IMR-90 (cell line): Measurements from ENCODE around the gene ID3. TPM values are rescaled to one million over a fixed set of nuclear protein-coding genes. Genes with fewer than 3 reads are reported as not detected.

Experiments
- ATAC-seq: fragments of 200-7000 bp; cut with Tn5 transposase; 2 replicates; pipeline ENCODE4 v1.9.1; 2020; ENCODE audit warnings: low read depth, mild to moderate bottlenecking, moderate library complexity
- BruUV-seq: library from RNA; stranded (reverse); fragments of 400-500 nt; replicated peaks from 2 replicates; lab custom pipeline; 2021; lab: Mats Ljungman, UMichigan
- CTCF ChIA-PET: fragments of 300-600 bp; formaldehyde crosslinking; extraction: SDS; loops from one replicate; lab custom pipeline; 2021; ENCODE audit warnings: antibody characterized with exemption; lab: Yijun Ruan, JAX
- POLR2A ChIA-PET: fragments of 300-600 bp; sonication (Branson Sonifier 250); formaldehyde crosslinking; loops from one replicate; lab custom pipeline; 2022; ENCODE audit warnings: antibody characterized with exemption; ENCODE audit not compliant: unreplicated experiment; lab: Charles Lee
- DNase-seq: peaks from one replicate; pipeline ENCODE4 v3.0.0; 2013
- H2AFZ ChIP-seq: replicated peaks from 2 replicates; pipeline ENCODE3; 2013; ENCODE audit warnings: low read length, mild to moderate bottlenecking; ENCODE audit not compliant: poor library complexity
- H2AK5ac ChIP-seq: 2 replicates; pipeline ENCODE4 v1.6.1; 2013; ENCODE audit warnings: low read depth, low read length, inconsistent platforms
- H2AK9ac ChIP-seq: replicated peaks from 2 replicates; pipeline ENCODE3; 2013; ENCODE audit warnings: mild to moderate bottlenecking, low read depth, low read length, moderate library complexity; ENCODE audit not compliant: poor library complexity
- H2BK120ac ChIP-seq: 2 replicates; pipeline ENCODE4 v1.6.1; 2013; ENCODE audit warnings: low read depth, low read length, inconsistent platforms
- H2BK15ac ChIP-seq: 3 replicates; pipeline ENCODE4 v1.6.1; 2013; ENCODE audit warnings: low read depth, low read length, inconsistent platforms
- H2BK20ac ChIP-seq: 2 replicates; pipeline ENCODE4 v1.6.1; 2013; ENCODE audit warnings: low read depth, mild to moderate bottlenecking, inconsistent platforms, low read length, moderate library complexity
- H2BK5ac ChIP-seq: 2 replicates; pipeline ENCODE4 v1.6.1; 2013; ENCODE audit warnings: mild to moderate bottlenecking, low read depth, low read length, inconsistent platforms; ENCODE audit not compliant: poor library complexity, severe bottlenecking
- H3K14ac ChIP-seq: replicated peaks from 2 replicates; pipeline ENCODE4 v1.6.1; 2013; ENCODE audit warnings: low read depth, low read length, inconsistent platforms
- H3K18ac ChIP-seq: 2 replicates; pipeline ENCODE4 v1.6.1; 2013; ENCODE audit warnings: low read depth, low read length, control low read depth
- H3K23ac ChIP-seq: 2 replicates; pipeline ENCODE4 v1.6.1; 2013; ENCODE audit warnings: low read depth, low read length, inconsistent platforms
- H3K27ac ChIP-seq: 2 replicates; pipeline ENCODE4 v1.5.1; 2013; ENCODE audit warnings: mild to moderate bottlenecking, control low read depth, low read length; ENCODE audit not compliant: insufficient read depth
- H3K27me3 ChIP-seq: 2 replicates; pipeline ENCODE4 v1.6.1; 2013; ENCODE audit warnings: low read length; ENCODE audit not compliant: control insufficient read depth, insufficient read depth
- H3K36me3 ChIP-seq: 2 replicates; pipeline ENCODE4 v1.6.1; 2013; ENCODE audit warnings: low read length, mixed read lengths; ENCODE audit not compliant: control insufficient read depth, insufficient read depth
- H3K4ac ChIP-seq: 2 replicates; pipeline ENCODE4 v1.6.1; 2013; ENCODE audit warnings: low read depth, low read length, inconsistent platforms
- H3K4me1 ChIP-seq: 2 replicates; pipeline ENCODE4 v1.6.1; 2013; ENCODE audit warnings: low read length, mixed read lengths; ENCODE audit not compliant: control insufficient read depth, insufficient read depth
- H3K4me2 ChIP-seq: 2 replicates; pipeline ENCODE4 v1.6.1; 2013; ENCODE audit warnings: low read depth, mild to moderate bottlenecking, control low read depth, low read length, moderate library complexity
- H3K4me3 ChIP-seq: 2 replicates; pipeline ENCODE4 v1.5.1; 2013; ENCODE audit warnings: low read depth, mild to moderate bottlenecking, control low read depth, low read length, moderate library complexity; ENCODE audit not compliant: insufficient read depth
- H3K56ac ChIP-seq: 2 replicates; pipeline ENCODE4 v1.6.1; 2013; ENCODE audit warnings: low read length, inconsistent platforms; ENCODE audit not compliant: insufficient read depth; ENCODE audit errors: extremely low read depth
- H3K79me1 ChIP-seq, 2 experiments: 2 replicates each; pipeline ENCODE4 v1.6.1; 2013; ENCODE audit warnings: low read length in 2 of 2, inconsistent platforms in 1 of 2, low read depth in 1 of 2
- H3K9ac ChIP-seq: 2 replicates; pipeline ENCODE4 v1.6.1; 2013; ENCODE audit warnings: low read depth, low read length, control low read depth
- H3K9me1 ChIP-seq: 2 replicates; pipeline ENCODE4 v1.6.1; 2013; ENCODE audit warnings: low read length, inconsistent platforms; ENCODE audit not compliant: insufficient read depth
- H3K9me3 ChIP-seq: 2 replicates; pipeline ENCODE4 v1.6.1; 2013; ENCODE audit warnings: low read length; ENCODE audit not compliant: control insufficient read depth, insufficient read depth
- H4K20me1 ChIP-seq: 2 replicates; pipeline ENCODE4 v1.6.1; 2013; ENCODE audit warnings: low read length, inconsistent platforms; ENCODE audit not compliant: insufficient read depth
- H4K5ac ChIP-seq: 2 replicates; pipeline ENCODE4 v1.6.1; 2013; ENCODE audit warnings: mild to moderate bottlenecking, low read depth, low read length, control low read depth
- H4K8ac ChIP-seq, 2 experiments: 2 replicates each; pipeline ENCODE4 v1.6.1; 2013; ENCODE audit warnings: low read depth in 2 of 2, low read length in 2 of 2, control low read depth in 1 of 2, inconsistent platforms in 1 of 2
- H4K91ac ChIP-seq: 2 replicates; pipeline ENCODE4 v1.6.1; 2013; ENCODE audit warnings: low read depth, low read length, inconsistent platforms; ENCODE audit not compliant: insufficient read depth
- BHLHE40 ChIP-seq: fragments of 150-350 bp; IDR thresholded peaks from 2 replicates; pipeline ENCODE4 v1.6.1; 2016; ENCODE audit warnings: mild to moderate bottlenecking, low read depth, low read length
- CEBPB ChIP-seq: IDR thresholded peaks from 2 replicates; pipeline ENCODE4 v1.6.1; 2012; ENCODE audit warnings: low read depth, low read length, improper control_type of control experiment
- CHD1 ChIP-seq: IDR thresholded peaks from 2 replicates; pipeline ENCODE4 v1.6.1; 2012; ENCODE audit warnings: low read depth, low read length, improper control_type of control experiment
- FOS ChIP-seq: fragments of 150-350 bp; IDR thresholded peaks from 2 replicates; pipeline ENCODE4 v1.6.1; 2016; ENCODE audit warnings: low read depth, low read length
- MAZ ChIP-seq: IDR thresholded peaks from 2 replicates; pipeline ENCODE4 v1.6.1; 2012; ENCODE audit warnings: low read depth, mild to moderate bottlenecking, low read length, improper control_type of control experiment, moderate library complexity, borderline replicate concordance
- MXI1 ChIP-seq: IDR thresholded peaks from 2 replicates; pipeline ENCODE4 v1.6.1; 2012; ENCODE audit warnings: low read depth, mild to moderate bottlenecking, low read length, moderate library complexity, borderline replicate concordance
- NFE2L2 ChIP-seq: fragments of 150-350 bp; IDR thresholded peaks from 2 replicates; pipeline ENCODE4 v1.6.1; 2016; ENCODE audit warnings: low read depth, mild to moderate bottlenecking, low read length
- POLR2A ChIP-seq: IDR thresholded peaks from 2 replicates; pipeline ENCODE4 v1.6.1; 2012; ENCODE audit warnings: mild to moderate bottlenecking, low read depth, low read length
- RAD21 ChIP-seq: IDR thresholded peaks from 2 replicates; pipeline ENCODE4 v1.6.1; 2012; ENCODE audit warnings: low read length, improper control_type of control experiment
- RCOR1 ChIP-seq: IDR thresholded peaks from 2 replicates; pipeline ENCODE4 v1.6.1; 2012; ENCODE audit warnings: mild to moderate bottlenecking, low read length, improper control_type of control experiment; ENCODE audit not compliant: insufficient replicate concordance
- RFX5 ChIP-seq: IDR thresholded peaks from 2 replicates; pipeline ENCODE4 v1.8.0; 2012; ENCODE audit warnings: low read depth, mild to moderate bottlenecking, low read length, moderate library complexity
- SMC3 ChIP-seq: fragments of 150-350 bp; IDR thresholded peaks from 2 replicates; pipeline ENCODE4 v1.6.1; 2016; ENCODE audit warnings: low read depth, mild to moderate bottlenecking, antibody characterized with exemption, low read length, moderate library complexity
- WGBS, 2 experiments: methylation state at CpG; one replicate each; pipeline versions ENCODE4 v1.1.5 to v1.1.7; 2013; ENCODE audit warnings: missing lambda C conversion rate in 2 of 2; ENCODE audit not compliant: insufficient read length in 1 of 2; ENCODE audit errors: extremely low coverage in 2 of 2; 5-methylcytosine and 5-hydroxymethylcytosine counted together
- dilution Hi-C: fragments of 300-500 bp; cut with HindIII; formaldehyde crosslinking; loops from one replicate; pipeline ENCODE4 v1.14.3; 2018; ENCODE audit warnings: low sequenced_read_pairs; ENCODE audit not compliant: unreplicated experiment
- in situ Hi-C: fragments of 300-500 bp; cut with MboI; formaldehyde crosslinking; loops from 3 replicates; pipeline ENCODE4 v1.14.3; 2019; ENCODE audit warnings: low sequenced_read_pairs, inconsistent platforms, mixed read lengths
- intact Hi-C: fragments of 100-400 bp; cut with micrococcal nuclease; formaldehyde crosslinking; loops from 2 replicates; pipeline ENCODE4 v1.10.0; 2022
- polyA plus RNA-seq, 3 experiments: library from polyadenylated mRNA; depleted of rRNA; stranded (reverse); fragments of >200 nt; gene quantifications; 2 replicates each; pipeline ENCODE4 v1.2.3, GENCODE V29; 2012; ENCODE audit warnings: low replicate concordance in 1 of 3
- total RNA-seq: library from RNA; depleted of rRNA; stranded (reverse); fragments of >200 nt; gene quantifications from 2 replicates; pipeline ENCODE4 v1.2.3, GENCODE V29; 2012
- TF ChIP-seq, protein P1 (sequence below): fragments of 150-350 bp; IDR thresholded peaks from 2 replicates; pipeline ENCODE4 v1.6.1; 2016; ENCODE audit warnings: low read depth, mild to moderate bottlenecking, low read length, moderate library complexity, borderline replicate concordance
- TF ChIP-seq, protein P2 (sequence below): conservative IDR thresholded peaks from 2 replicates; pipeline ENCODE4 v1.5.1; 2012; ENCODE audit warnings: mild to moderate bottlenecking, low read depth, low read length, improper control_type of control experiment

ID3 gene
- total and polyA plus RNA-seq, 2 of the 4 experiments (the other 2 are of a cell fraction) = 109 to 304 TPM

DNA sequence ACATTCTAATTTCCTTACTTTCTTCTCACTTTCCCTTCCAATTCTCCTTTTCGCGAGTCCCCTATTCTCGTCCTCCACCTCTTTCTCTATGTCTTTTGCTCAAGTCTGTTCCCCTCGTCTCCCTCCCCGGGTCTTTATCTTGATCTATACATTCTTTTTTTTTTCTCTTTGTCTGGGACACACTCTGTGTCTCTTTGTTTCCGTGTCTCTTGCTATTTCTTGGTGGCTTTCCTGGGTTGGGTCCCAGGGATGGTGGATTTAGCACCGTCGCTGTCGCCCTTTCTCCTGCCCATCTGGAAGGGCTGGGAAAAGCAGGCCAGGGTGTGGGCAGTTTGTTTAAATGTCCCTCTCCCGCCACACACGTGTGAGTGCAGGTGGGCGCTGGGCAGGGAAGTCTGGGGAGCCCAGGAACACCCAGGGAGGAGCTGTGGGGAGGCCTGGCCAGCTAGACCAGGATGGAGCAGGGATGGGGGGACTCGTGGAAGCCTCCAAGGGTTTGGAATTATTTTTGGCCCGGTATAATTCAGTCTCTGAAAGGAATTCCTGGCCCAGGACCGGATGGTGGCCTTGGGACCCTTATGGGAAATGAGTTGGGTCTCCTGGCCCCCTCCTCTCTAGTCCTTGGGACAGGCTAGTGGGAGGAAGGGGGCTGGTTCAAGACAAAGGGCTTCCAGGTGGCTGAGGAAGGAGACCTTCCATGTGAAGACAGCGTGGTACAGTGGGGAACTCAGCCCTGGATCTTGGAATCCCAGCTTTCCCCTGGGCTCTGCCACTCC, 9.5 kb upstream of the ID3 start:
- H2BK120ac ChIP-seq = peak overlapping the region; percentile 82
- no peak for ATAC-seq
- intact Hi-C loops (no loop called here), dilution Hi-C loops (no loop called here), in situ Hi-C loops (no loop called here)
- POLR2A ChIA-PET = interaction anchor here (0.5 kb wide), 1 partner anchor 67 kb away, joined by 9 read pairs; no protein-coding TSS in a partner anchor
- H2BK20ac ChIP-seq = peak overlapping the region; percentile 82
- H3K36me3 ChIP-seq = no peaks in the 10 kb centered on the region
- H4K8ac ChIP-seq = peak overlapping the region; percentile 89 to 98
- peak overlapping the region; percentile 86 for H3K9ac ChIP-seq
- no peaks in the 10 kb centered on the region for H3K9me3 ChIP-seq
- peak overlapping the region; percentile 93 for H3K4ac ChIP-seq
- H2AK9ac ChIP-seq = peak overlapping the region; percentile 82
- 25 to 94% methylated on average over 2 of the region's 16 CpGs for whole genome bisulfite sequencing, 2 experiments
- H3K23ac ChIP-seq = peak overlapping the region; percentile 26
- DNase-seq = no peak
- peak overlapping the region; percentile 77 for H3K18ac ChIP-seq
- peak overlapping the region; percentile 23 for H2BK5ac ChIP-seq
- H4K91ac ChIP-seq = peak overlapping the region; percentile 90
- H4K5ac ChIP-seq = peak overlapping the region; percentile 68
- CTCF ChIA-PET = interaction anchor here (2.0 kb wide), 1 partner anchor 66 kb away, joined by 5 read pairs; no protein-coding TSS in a partner anchor
- H3K4me3 ChIP-seq = peak overlapping the region; percentile 47
- no peaks in the 10 kb centered on the region for H4K20me1 ChIP-seq
- H3K14ac ChIP-seq = peak overlapping the region; percentile 84
- peak overlapping the region; percentile 57 for H3K27ac ChIP-seq
- H3K4me2 ChIP-seq = peak overlapping the region; percentile 93
- H2AK5ac ChIP-seq = peak overlapping the region; percentile 91
- H2BK15ac ChIP-seq = peak overlapping the region; percentile 93; the same call in 2 of the 3 replicates
- BruUV-seq = no TSS peak
- H2AFZ ChIP-seq = peak overlapping the region; percentile 89
- H3K4me1 ChIP-seq = peaks cover 20% of the 10 kb centered on the region
- no peaks in the 10 kb centered on the region for H3K27me3 ChIP-seq
- H3K56ac ChIP-seq = peak overlapping the region; percentile 56
- peaks cover 9 to 20% of the 10 kb centered on the region in 2 experiments; a peak in 3 of 4 replicates for H3K79me1 ChIP-seq
- peaks cover 7% of the 10 kb centered on the region for H3K9me1 ChIP-seq
- TF ChIP-seq POLR2A = no peak
- TF ChIP-seq RAD21 = no peak
- TF ChIP-seq RCOR1 = no peak
- TF ChIP-seq MXI1 = no peak
- no peak for TF ChIP-seq NFE2L2
- TF ChIP-seq MAZ = no peak
- TF ChIP-seq FOS = no peak
- TF ChIP-seq, protein P1, sequence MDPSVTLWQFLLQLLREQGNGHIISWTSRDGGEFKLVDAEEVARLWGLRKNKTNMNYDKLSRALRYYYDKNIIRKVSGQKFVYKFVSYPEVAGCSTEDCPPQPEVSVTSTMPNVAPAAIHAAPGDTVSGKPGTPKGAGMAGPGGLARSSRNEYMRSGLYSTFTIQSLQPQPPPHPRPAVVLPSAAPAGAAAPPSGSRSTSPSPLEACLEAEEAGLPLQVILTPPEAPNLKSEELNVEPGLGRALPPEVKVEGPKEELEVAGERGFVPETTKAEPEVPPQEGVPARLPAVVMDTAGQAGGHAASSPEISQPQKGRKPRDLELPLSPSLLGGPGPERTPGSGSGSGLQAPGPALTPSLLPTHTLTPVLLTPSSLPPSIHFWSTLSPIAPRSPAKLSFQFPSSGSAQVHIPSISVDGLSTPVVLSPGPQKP = no peak
- TF ChIP-seq CHD1 = no peak
- TF ChIP-seq SMC3 = no peak
- no peak for TF ChIP-seq BHLHE40
- TF ChIP-seq RFX5 = no peak
- TF ChIP-seq, protein P2, sequence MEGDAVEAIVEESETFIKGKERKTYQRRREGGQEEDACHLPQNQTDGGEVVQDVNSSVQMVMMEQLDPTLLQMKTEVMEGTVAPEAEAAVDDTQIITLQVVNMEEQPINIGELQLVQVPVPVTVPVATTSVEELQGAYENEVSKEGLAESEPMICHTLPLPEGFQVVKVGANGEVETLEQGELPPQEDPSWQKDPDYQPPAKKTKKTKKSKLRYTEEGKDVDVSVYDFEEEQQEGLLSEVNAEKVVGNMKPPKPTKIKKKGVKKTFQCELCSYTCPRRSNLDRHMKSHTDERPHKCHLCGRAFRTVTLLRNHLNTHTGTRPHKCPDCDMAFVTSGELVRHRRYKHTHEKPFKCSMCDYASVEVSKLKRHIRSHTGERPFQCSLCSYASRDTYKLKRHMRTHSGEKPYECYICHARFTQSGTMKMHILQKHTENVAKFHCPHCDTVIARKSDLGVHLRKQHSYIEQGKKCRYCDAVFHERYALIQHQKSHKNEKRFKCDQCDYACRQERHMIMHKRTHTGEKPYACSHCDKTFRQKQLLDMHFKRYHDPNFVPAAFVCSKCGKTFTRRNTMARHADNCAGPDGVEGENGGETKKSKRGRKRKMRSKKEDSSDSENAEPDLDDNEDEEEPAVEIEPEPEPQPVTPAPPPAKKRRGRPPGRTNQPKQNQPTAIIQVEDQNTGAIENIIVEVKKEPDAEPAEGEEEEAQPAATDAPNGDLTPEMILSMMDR = no peak
- TF ChIP-seq CEBPB = no peak
